H9 (cell line): ENCODE results near the gene CASD1. TPM values are rescaled to one million over a fixed set of nuclear protein-coding genes. Genes with fewer than 3 reads are reported as not detected.

ENCODE experiments used
- DNase-seq: peaks from one replicate; pipeline ENCODE4 v3.0.0-alpha.2; 2017
- H2AFZ ChIP-seq: one replicate; pipeline ENCODE4 v1.6.1; 2013; ENCODE audit warnings: mild to moderate bottlenecking, low read length, control low read depth, moderate library complexity
- H2AK5ac ChIP-seq: 2 replicates; pipeline ENCODE4 v1.6.1; 2013; ENCODE audit warnings: low read length, control low read depth, mixed read lengths; ENCODE audit not compliant: insufficient read length
- H2BK120ac ChIP-seq: one replicate; pipeline ENCODE4 v1.6.1; 2013; ENCODE audit warnings: low read depth, mild to moderate bottlenecking, low read length, control low read depth, inconsistent platforms; ENCODE audit not compliant: poor library complexity, severe bottlenecking
- H2BK12ac ChIP-seq: 2 replicates; pipeline ENCODE4 v1.6.1; 2013; ENCODE audit warnings: low read length, control low read depth, mixed read lengths, low read depth; ENCODE audit not compliant: insufficient read length
- H2BK15ac ChIP-seq: 2 replicates; pipeline ENCODE4 v1.6.1; 2013; ENCODE audit warnings: low read depth, low read length, control low read depth
- H2BK20ac ChIP-seq: one replicate; pipeline ENCODE4 v1.6.1; 2013; ENCODE audit warnings: low read depth, mild to moderate bottlenecking, low read length, control low read depth, inconsistent platforms; ENCODE audit not compliant: poor library complexity, severe bottlenecking
- H2BK5ac ChIP-seq: 2 replicates; pipeline ENCODE4 v1.6.1; 2013; ENCODE audit warnings: low read length, control low read depth, mixed read lengths; ENCODE audit not compliant: insufficient read length
- H3K14ac ChIP-seq: 2 replicates; pipeline ENCODE4 v1.6.1; 2013; ENCODE audit warnings: low read length, control low read depth; ENCODE audit not compliant: insufficient read depth
- H3K18ac ChIP-seq: 2 replicates; pipeline ENCODE4 v1.6.1; 2013; ENCODE audit warnings: low read depth, mild to moderate bottlenecking, mixed read lengths, low read length, control low read depth; ENCODE audit not compliant: insufficient read length
- H3K23ac ChIP-seq: 2 replicates; pipeline ENCODE4 v1.6.1; 2013; ENCODE audit warnings: low read length, control low read depth, mixed read lengths, low read depth; ENCODE audit not compliant: insufficient read length
- H3K23me2 ChIP-seq: 2 replicates; pipeline ENCODE4 v1.6.1; 2013; ENCODE audit warnings: low read depth, mild to moderate bottlenecking, mixed read lengths, low read length, control low read depth; ENCODE audit not compliant: insufficient read length, poor library complexity, severe bottlenecking
- H3K27ac ChIP-seq: 2 replicates; pipeline ENCODE4 v1.5.1; 2013; ENCODE audit warnings: low read length, control low read depth, mixed read lengths, low read depth; ENCODE audit not compliant: insufficient read length
- H3K27me3 ChIP-seq: 2 replicates; pipeline ENCODE4 v1.6.1; 2013; ENCODE audit warnings: low read length, control low read depth, inconsistent platforms; ENCODE audit not compliant: insufficient read depth
- H3K4ac ChIP-seq: 2 replicates; pipeline ENCODE4 v1.6.1; 2013; ENCODE audit warnings: low read depth, mild to moderate bottlenecking, control low read depth, inconsistent platforms, low read length, moderate library complexity
- H3K4me1 ChIP-seq: 2 replicates; pipeline ENCODE4 v1.6.1; 2013; ENCODE audit warnings: low read length, control low read depth, inconsistent platforms; ENCODE audit not compliant: insufficient read depth
- H3K4me2 ChIP-seq: 2 replicates; pipeline ENCODE4 v1.6.1; 2013; ENCODE audit warnings: low read length, control low read depth, mixed read lengths; ENCODE audit not compliant: insufficient read length, insufficient read depth
- H3K56ac ChIP-seq: 2 replicates; pipeline ENCODE4 v1.6.1; 2013; ENCODE audit warnings: low read depth, mild to moderate bottlenecking, mixed read lengths, low read length, control low read depth; ENCODE audit not compliant: insufficient read length
- H3K79me1 ChIP-seq: 2 replicates; pipeline ENCODE4 v1.6.1; 2013; ENCODE audit warnings: low read depth, mild to moderate bottlenecking, moderate library complexity, low read length, control low read depth, inconsistent platforms; ENCODE audit not compliant: insufficient read depth, poor library complexity, severe bottlenecking
- H3K79me2 ChIP-seq: 2 replicates; pipeline ENCODE4 v1.6.1; 2013; ENCODE audit warnings: low read length, control low read depth, inconsistent platforms; ENCODE audit not compliant: insufficient read depth
- H3K9ac ChIP-seq: 2 replicates; pipeline ENCODE4 v1.6.1; 2013; ENCODE audit warnings: low read length, control low read depth, mixed read lengths; ENCODE audit not compliant: insufficient read length; ENCODE audit errors: extremely low read depth
- H3K9me3 ChIP-seq: one replicate; pipeline ENCODE4 v1.6.1; 2013; ENCODE audit warnings: low read depth, low read length, inconsistent platforms; ENCODE audit not compliant: control insufficient read depth
- H3T11ph ChIP-seq: one replicate; pipeline ENCODE4 v1.6.1; 2013; ENCODE audit warnings: mild to moderate bottlenecking, low read length, control low read depth, inconsistent platforms
- H4K20me1 ChIP-seq: one replicate; pipeline ENCODE4 v1.6.1; 2013; ENCODE audit not compliant: control insufficient read depth, insufficient read length, insufficient read depth
- H4K5ac ChIP-seq: 2 replicates; pipeline ENCODE4 v1.6.1; 2013; ENCODE audit warnings: low read depth, mild to moderate bottlenecking, mixed read lengths, low read length, control low read depth; ENCODE audit not compliant: insufficient read length
- H4K8ac ChIP-seq: replicated peaks from 2 replicates; pipeline ENCODE4 v1.6.1; 2013; ENCODE audit warnings: low read length, control low read depth, mixed read lengths, low read depth; ENCODE audit not compliant: insufficient read length
- H4K91ac ChIP-seq: 2 replicates; pipeline ENCODE4 v1.6.1; 2013; ENCODE audit warnings: low read depth, mild to moderate bottlenecking, moderate library complexity, mixed read lengths, low read length, control low read depth; ENCODE audit not compliant: insufficient read length
- H3K27ac Mint-ChIP-seq, 3 experiments: 2 replicates in 2 of 3; 3 replicates in 1 of 3; pipeline ENCODE4 v1.8.0; 2020 to 2021; ENCODE audit warnings: mixed read lengths in 3 of 3, mild to moderate bottlenecking in 1 of 3, moderate library complexity in 1 of 3
- H3K27me3 Mint-ChIP-seq: 2 replicates; pipeline ENCODE4 v1.8.0; 2021; ENCODE audit warnings: low read depth, mild to moderate bottlenecking, moderate library complexity, mixed read lengths
- H3K36me3 Mint-ChIP-seq, 3 experiments: 2 replicates in 2 of 3; 3 replicates in 1 of 3; pipeline ENCODE4 v1.8.0; 2020 to 2021; ENCODE audit warnings: low read depth in 3 of 3, mixed read lengths in 3 of 3; ENCODE audit not compliant: insufficient read depth in 1 of 3
- H3K4me1 Mint-ChIP-seq, 2 experiments: 2 replicates each; pipeline ENCODE4 v1.8.0; 2020; ENCODE audit warnings: mixed read lengths in 2 of 2
- H3K4me3 Mint-ChIP-seq, 2 experiments: 2 replicates in 1 of 2; 3 replicates in 1 of 2; pipeline ENCODE4 v1.8.0; 2020 to 2021; ENCODE audit warnings: mild to moderate bottlenecking in 2 of 2, mixed read lengths in 2 of 2, moderate library complexity in 1 of 2
- H3K9me3 Mint-ChIP-seq, 2 experiments: 2 replicates in 1 of 2; 3 replicates in 1 of 2; pipeline ENCODE4 v1.8.0; 2020; ENCODE audit warnings: mild to moderate bottlenecking in 2 of 2, mixed read lengths in 2 of 2, moderate library complexity in 1 of 2
- CTCF ChIP-seq: fragments of 200-600 bp; sonication (generic); conservative IDR thresholded peaks from 3 replicates; pipeline ENCODE4 v1.8.0; 2021; ENCODE audit warnings: antibody characterized with exemption, mild to moderate bottlenecking
- whole genome bisulfite sequencing: extraction: QIAGEN DNeasy Blood & Tissue Kit; methylation state at CpG from one replicate; pipeline ENCODE4 v1.1.7; 2013; ENCODE audit warnings: missing lambda C conversion rate, low lambda C conversion rate, mixed read lengths; ENCODE audit not compliant: insufficient read length; ENCODE audit errors: extremely low coverage; 5-methylcytosine and 5-hydroxymethylcytosine counted together
- total RNA-seq: library from RNA; stranded (reverse); gene quantifications from 2 replicates; pipeline ENCODE4 v1.2.1, GENCODE V29; 2021

CASD1 gene
- total RNA-seq, 1 experiment from 2014 or later: 21.6 TPM

GRCh38 chr7:94562525-94562924 is 52.9 kb downstream of the CASD1 start:
- no peak for DNase-seq
- Histone ChIP-seq H3K56ac (no peak overlapping the region), H3K79me1 (no peaks in the 10 kb centered on the region), H2BK20ac (no peak overlapping the region), H2BK5ac (no peak overlapping the region), H3T11ph (no peak overlapping the region), H3K4me1 (no peaks in the 10 kb centered on the region), H4K5ac (no peak overlapping the region), H4K20me1 (no peaks in the 10 kb centered on the region), H2AK5ac (no peak overlapping the region), H3K4me2 (no peak overlapping the region), H3K27me3 (no peaks in the 10 kb centered on the region), H3K14ac (no peak overlapping the region), H2BK120ac (no peak overlapping the region), H3K9me3 (no peaks in the 10 kb centered on the region), H3K18ac (no peak overlapping the region), H3K9ac (no peak overlapping the region), H4K8ac (no peak overlapping the region), H3K4ac (no peak overlapping the region), H3K27ac (no peak overlapping the region), H3K23ac (no peak overlapping the region), H3K79me2 (no peaks in the 10 kb centered on the region), H2AFZ (no peak overlapping the region), H4K91ac (no peak overlapping the region), H2BK12ac (no peak overlapping the region), H3K23me2 (no peaks in the 10 kb centered on the region), H2BK15ac (no peak overlapping the region)
- H3K4me1 Mint-ChIP-seq: no peaks in the 10 kb centered on the region
- no peaks in the 10 kb centered on the region for H3K27me3 Mint-ChIP-seq
- H3K27ac Mint-ChIP-seq: peak overlapping the region in 1 of 3 experiments; percentile 49; a peak in 2 of 7 replicates
- H3K9me3 Mint-ChIP-seq: no peaks in the 10 kb centered on the region
- WGBS: no CpG with 5 or more reads among the region's 3 CpGs
- H3K4me3 Mint-ChIP-seq: no peak overlapping the region
- peaks cover 0 to 5% (median 0%) of the 10 kb centered on the region in 3 experiments; a peak in 2 of 7 replicates for H3K36me3 Mint-ChIP-seq
- no peak for TF ChIP-seq CTCF
